GM18517 (cell line): Measurements from ENCODE around the gene ZBED5.
"Not testable (repeated sequence)": the region's sequence is repeated elsewhere in the genome, so short reads cannot be mapped to it uniquely, and the experiment has no call there.

ENCODE experiments used
- ATAC-seq: cut with Tn5 transposase; IDR thresholded peaks from one replicate; pipeline ENCODE4 v1.9.1; 2021; ENCODE audit warnings: mild to moderate bottlenecking, moderate library complexity; ENCODE audit not compliant: unreplicated experiment

The ZBED5 gene

DNA sequence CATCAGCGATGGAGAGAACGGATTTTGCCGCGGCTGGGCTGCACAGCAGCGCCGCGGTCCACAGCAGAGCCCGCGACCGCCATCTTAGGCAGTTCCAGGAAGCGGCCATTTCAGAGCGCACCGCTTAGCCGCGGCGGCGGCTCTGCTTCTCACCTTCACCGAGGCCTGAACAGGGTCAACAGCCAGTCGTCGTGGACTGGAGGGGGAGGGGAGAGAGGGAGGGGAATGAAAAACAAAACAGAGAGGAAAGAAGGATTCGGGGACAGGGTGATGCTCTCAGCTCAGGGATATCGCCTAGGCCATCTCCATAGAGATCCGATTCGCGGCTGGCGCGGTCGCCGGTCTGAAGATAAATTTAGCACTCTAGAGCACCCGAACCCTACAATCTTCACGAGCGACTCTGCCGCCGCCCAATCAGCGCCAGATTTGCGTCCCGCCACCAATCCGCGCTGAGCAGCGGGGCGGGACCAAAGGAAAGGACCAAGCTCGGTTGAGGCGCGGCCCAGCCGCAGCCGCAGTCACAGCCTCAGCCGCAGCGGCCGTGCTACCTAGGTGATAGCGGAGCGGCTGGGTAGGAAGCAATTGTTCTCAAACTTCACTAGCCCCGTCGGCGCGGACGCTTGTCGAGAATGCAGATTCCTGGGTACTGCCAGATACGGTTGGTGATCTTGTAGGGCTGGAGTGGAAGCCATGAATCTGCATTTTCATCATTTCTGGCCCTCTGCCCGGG, at the start of gene ZBED5:
TSS of gene ZBED5 (minus strand) at position 345 of the 730 bp plus-strand sequence. CDS start 3,108 bp downstream, outside the sequence.
- peak; percentile 95 for ATAC-seq

DNA sequence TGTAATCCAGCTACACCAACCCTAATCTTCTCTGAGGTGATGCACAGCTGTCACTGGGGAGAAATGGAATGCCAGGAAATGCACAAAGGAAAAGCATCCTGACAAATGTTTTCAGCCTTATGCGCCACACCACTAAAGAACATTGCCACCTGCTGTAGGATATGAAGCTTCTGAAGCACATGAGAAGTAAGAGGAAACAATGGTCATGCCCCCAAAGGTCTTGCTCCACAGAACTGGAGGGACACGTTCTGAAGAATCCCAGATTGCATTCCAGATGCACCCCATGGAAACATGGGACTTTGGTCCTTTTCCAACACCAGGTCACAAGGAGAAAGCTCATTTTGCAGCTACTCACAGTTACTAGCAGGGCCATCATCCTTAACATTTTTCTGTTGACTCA, 48.7 kb upstream of the ZBED5 start:
- ATAC-seq: no peak

DNA sequence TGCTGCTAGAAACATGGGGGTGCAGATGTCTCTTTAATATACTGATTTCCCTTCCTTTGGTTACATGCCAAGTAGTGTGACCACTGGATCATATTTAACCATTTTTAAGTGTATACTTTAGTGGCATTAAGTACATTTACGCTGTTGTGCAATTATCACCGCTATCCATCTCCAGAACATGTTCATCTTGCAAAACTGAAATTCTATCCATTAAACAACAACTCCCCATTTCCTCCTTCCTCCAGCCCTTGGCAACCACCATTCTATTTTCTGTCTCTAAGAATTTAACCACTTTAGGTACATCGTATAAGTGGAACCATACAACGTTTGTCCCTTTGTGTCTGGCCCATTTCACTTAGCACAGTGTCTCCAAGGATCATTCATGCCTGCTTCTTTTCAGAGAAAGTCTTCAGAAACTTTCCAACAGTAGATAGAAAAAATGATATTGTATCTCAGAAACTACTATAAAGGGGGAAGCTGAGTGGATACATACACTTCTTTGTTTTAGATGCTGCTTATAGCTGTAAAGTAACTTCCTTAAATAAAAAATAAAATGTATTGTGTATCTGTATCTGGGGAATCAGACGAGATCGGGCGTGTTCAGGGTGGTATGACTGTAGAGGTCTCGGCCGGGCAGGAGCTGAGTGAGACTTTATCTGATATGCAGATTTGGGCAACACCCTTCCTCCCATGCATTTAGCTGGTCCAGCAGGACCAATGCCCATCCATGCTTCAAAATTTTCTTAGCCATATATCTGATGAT, 44.6 kb upstream of the ZBED5 start:
- ATAC-seq: no peak

DNA sequence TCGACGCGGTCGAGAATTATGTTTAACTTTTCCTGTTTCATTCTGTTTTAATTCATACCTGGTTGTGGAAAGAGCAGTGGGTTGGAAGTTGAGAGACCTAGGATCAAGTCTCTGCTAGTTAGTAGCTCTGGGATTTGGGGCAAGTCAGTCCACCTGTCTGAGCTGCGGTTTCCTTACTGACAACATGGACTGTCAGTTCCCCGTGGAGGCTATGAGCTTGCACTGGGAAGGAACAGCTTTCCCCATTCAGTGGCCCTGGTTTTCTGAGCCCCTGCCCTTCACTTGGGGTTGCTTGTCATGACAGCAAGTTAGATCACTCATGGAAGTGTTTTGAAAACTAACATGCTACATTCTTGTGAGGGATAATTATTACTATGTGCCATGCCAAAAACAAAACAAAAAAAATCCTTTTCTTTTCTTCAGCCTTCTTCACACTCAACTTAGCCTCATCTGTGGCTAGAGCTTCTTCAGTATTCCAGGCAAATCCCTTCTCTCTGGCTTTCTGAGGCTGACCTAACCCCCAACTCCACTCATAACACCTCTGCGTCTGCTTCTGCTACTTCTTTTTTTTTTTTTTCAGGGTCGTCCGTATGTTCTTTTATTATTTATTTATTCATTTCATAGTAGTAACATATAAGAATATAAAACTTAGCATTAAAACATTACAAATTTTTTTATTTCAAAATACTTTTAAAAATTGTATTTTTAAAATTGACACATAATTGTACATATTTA, 43.0 kb upstream of the ZBED5 start:
- no peak for ATAC-seq

DNA sequence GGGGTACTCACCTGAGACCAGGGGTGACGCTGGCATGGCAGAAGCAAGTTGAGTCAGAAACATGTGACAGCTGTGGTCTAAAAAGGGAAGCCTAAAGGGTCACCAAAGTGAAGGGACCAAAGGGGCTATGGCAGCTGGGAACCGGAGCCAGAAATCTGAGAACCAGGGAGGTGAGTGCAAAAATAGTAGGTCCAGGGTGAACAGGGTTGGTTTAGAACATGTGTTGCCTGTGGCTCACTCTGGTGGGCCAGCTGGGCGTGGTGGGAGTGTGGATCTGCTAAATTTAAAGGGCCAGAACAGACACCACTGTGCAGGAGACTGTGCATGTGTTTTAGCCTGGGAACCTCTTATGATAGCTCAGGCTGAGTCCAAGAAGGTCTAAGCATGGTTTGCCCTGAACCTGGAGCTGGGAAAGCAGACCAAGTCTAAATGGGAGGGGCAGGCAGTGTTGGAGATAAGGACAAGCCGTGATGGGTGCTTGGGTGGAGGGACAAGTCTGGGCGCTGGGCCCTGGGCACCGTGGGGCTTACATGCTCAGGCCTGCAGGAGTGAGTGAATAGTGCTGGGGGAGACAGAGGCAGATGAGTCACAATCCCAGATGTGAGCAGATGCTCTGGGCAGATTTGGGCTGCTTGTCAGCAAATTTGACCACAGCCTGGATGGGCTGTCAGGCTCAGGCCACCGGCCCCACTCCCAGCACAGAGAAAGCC, 41.4 kb upstream of the ZBED5 start:
- ATAC-seq: no peak

DNA sequence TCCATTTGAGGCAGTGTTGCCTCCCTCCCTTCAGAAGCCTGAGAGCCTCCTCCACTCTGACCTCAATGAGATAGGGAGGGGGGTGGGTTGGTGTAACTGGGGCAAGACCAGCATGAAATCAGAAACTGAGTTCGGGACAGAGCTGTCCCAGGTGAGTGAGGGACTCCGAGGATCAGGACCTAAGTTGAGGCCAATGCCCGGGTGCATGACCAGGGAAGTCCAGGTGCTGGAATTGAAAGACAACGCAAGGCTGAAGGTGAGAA, 40.8 kb upstream of the ZBED5 start:
- ATAC-seq: no peak

DNA sequence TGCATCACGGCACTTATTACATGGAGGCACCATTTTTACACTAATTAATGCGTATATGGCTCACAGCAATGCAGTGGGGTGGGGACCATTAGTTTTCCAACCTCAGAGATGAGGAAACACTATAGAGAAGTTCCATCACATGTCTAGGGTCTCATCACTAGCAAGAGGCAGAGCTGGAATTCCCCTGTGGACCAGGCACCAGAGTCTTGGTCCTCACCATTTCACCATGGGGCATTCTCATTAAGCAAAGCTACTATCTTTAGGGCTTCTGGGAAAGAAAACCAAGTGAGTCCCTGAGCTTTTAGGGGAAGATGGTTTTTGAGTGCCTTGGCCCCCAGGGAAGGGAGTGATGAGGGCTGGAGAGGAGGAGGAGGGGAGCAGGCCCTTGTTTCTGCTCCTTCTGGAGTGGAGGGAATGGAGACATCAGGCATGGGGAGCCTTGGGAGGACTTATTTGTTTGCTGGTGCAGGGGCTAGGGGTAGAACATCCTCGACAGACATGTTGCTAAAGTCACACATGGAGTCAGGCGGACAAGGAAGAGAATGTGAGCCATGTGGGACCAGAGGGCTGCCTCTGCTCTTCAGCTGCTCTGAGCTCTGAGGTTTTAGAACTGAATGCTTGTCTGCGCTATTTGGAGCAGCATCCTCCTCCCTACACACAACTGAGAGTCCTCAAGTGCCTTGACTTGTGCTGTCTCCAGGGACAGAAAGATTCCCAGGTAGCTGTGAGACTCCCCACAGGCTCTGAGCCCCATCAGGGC, 40.3 kb upstream of the ZBED5 start:
- ATAC-seq: no peak

DNA sequence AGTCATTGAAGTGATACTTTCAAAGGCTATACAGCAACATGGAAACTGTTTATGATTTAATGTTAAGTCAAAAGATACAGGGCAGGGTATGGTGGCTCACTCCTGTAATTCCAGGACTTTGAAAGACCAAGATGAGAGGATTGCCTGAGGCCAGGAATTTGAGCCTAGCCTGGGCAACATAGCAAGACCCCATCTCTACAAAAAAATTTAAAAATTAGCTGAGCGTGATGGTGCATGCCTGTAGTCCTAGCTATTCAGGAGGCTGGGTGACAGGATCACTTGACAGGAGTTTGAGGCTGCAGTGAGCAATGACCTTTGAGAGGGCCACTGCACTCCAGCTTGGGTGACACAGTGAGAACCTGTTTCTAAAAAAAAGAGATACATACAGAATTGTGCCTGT, 39.3 kb upstream of the ZBED5 start:
- ATAC-seq: no peak

DNA sequence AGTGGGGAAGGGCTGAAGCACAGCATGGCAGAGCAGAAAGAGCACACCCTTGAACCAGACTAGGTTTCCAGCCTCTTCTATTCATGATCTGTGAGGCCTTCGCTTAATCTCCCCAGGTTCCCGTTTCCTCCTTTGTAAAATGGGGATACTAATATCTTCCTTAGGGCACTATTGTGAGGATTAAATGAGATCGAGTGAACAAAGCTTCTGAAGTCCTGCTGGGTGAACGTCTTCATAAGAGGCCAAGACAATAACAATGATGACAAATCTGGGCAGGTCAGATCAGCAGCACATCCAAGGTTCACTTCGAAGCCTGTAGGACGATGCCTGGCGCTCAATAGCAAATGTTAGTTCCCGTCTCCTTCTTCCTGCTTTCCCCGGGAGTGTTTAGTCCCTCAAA, 38.6 kb upstream of the ZBED5 start:
- no peak for ATAC-seq

DNA sequence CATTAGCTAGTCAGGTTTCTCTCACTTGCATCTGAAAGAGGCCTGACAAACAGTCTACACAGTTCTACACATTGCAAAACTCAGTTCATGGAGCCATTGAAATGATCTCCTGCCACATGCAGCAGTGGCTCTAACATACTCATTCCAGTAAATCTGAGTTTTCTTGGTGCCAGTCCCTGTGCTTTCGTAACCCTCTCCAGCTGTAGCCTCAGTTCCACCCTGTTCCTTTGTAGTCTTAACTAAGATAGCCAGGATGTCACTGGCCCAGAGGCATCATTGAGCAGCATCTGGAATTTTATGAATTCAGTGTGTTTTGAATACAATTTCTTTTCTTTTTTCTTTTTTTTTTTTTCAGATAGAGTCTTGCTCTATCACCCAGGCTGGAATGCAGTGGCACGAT, 37.4 kb upstream of the ZBED5 start:
- ATAC-seq: no peak

DNA sequence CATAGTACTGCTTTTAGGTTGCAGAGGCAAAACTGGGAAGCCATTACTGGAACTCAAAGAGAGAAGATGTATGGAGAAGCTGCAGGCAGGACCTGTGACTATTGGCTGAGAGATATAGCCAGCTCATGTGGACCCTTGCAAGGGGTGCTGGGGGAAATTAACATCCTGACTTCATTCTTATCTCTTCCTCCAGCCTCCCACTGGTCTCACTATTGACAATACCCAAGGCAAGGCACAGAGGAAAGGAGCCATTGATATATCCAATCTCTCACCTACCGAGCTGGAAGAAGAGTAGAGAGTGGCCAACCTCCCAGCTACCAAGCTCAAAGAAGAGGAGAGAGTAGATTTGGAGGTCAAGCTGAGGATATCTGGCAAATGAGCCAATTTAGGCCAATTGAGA, 36.8 kb upstream of the ZBED5 start:
- ATAC-seq: no peak

DNA sequence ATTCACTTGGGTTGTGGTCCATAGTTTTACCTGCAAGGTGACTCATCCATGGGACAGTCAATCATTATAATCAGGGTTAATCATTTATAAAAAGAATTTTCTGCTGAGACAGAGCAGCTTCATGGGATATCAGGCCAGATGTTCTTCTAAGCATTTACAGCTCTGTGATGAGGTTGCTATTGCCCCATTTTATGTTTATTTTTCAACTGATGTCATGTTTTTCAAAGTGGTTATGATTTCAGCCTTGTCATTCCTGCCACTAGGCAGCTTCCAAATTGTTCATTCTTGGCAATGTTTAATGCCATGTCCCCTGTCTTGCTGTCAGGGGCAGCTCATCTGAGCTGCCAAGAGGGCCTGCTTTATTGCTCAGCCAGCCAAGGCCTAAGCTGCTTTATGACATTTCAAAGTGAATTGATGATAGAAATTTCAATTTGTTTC, 35.9 kb upstream of the ZBED5 start:
- ATAC-seq: no peak

DNA sequence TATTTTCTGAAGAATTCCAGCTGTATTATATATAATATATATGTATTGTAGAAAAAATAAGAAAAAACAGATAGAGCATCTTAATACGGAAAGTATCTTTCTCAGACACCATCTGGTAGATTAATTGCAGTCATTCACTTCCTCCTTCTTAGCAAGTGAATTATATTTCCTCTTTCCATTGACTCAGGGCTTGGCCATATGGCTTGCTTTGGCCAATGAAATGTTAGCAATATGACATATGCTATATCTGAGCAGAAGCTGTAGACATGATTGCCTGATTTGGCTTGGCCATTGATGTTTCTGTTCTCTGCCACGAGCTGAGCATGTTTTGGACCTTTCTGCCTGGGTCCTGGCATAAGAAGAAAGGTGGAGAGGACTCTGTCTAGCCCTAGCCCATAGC, 34.4 kb upstream of the ZBED5 start:
- ATAC-seq: no peak

DNA sequence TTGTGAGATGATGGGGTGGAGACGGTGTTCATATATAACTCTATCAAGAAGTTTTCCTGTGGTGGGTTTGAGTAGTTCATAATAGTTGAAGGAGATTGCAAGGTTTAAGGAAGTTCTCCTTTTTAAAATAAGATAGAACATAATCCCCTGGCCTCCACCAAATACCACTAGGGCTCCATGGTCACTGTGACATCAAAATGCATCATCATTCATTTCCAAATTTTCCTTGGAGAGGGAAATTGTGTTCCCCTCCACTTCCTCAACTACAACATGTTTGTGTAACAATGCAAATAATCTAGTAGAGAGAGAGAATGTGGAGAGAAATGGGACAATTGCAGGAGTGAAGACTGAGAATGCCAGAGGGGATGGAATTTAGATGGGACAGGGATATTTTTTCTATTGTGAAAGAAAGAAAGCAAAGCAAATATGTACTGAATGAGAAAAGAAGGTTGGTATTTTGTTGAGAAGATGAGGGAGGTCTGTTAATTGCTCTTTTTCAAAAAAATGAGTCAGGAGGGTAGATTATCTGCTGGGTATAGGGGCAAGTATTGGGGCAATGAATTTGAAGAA, 33.4 kb upstream of the ZBED5 start:
- ATAC-seq: no peak

DNA sequence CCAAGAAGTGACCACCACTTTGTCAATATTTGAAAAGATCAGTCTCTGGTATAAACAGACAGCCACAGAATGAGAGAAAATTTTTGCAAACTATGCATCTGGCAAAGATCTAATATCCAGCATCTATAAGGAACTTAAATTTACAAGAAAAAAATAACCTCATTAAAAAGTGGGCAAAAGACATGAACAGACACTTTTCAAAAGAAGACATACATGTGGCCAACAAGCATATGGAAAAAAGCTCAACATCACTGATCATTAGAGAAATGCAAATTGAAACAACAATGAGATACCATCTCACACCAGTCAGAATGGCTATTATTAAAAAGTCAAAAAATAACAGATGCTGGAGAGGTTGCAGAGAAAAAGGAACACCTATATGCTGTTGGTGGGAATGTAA, 32.2 kb upstream of the ZBED5 start:
- ATAC-seq: not testable (repeated sequence)

DNA sequence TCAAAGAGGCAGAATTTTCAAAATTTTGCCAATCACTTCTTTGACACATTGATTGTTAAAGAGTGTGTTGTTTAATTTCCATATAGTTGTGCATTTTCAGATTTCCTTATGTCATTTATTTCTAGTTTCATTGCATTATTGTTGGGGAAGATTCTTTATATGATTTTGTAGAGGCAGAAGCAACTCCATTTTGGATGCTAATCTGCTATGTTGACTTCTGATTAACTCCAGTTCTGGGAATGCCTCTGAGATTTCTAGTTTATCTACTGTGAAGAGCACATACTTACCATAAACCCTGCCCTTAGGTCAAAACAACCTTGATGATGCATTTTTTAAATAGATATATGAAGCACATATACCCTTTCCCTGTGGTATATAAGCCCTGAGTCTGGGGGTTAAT, 29.5 kb upstream of the ZBED5 start:
- no peak for ATAC-seq

DNA sequence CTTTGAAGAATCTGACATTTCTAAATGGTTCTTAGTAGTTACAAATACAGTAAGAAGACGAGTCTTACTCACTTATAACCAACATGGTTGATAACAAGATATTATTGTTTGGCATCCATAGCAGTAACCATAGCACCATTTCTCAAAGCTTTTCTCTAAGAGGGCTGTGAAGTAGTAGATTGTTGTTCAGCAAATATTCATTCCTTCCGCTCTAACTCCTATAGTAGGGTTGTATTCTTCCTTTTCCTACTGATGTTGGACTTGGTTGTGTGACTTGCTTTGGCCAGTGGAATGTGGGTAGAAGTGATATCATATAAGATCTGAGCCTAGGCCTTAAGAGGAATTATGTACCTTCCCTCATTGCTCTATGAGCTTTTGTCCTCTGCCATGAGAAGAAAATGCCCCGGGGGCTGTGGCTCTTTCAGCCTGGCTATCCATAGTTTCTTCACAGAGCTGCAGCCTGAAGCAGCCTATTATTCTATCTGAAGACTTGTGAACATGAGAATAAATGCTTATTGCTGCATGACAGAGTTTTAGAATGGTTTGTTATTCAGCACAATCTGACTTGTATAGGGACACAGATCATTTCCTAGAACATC, 28.9 kb upstream of the ZBED5 start:
- no peak for ATAC-seq

DNA sequence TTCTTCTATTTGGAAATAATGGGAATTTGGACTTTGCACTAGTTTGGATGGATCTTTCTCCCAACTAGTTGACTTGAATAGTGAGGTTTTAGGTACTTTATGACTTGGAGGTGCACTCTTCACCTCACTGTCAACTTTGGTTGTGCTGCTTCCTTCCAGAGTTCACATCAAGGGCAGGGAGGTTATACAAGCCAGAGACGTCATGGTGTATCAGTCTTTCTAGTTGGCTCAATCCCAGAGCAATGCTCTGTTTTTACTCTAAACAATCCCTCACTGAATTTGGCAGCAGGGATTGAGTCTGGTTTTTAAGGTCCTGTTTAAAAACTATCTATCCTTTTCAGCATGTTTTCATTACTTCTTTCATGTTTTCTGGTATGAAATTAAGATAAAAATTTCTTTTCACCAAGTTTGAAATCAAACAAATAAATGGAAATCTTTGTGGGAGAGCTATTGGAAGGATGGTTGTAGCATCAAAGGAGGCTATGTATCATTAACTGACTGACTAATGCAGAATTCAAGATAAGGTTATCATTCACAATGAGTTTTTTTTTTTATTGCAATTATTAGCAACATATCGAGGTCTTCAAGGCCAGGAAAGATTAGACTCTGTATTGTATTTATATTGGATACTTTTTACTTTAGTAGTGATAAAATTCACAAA, 28.0 kb upstream of the ZBED5 start:
- no peak for ATAC-seq

DNA sequence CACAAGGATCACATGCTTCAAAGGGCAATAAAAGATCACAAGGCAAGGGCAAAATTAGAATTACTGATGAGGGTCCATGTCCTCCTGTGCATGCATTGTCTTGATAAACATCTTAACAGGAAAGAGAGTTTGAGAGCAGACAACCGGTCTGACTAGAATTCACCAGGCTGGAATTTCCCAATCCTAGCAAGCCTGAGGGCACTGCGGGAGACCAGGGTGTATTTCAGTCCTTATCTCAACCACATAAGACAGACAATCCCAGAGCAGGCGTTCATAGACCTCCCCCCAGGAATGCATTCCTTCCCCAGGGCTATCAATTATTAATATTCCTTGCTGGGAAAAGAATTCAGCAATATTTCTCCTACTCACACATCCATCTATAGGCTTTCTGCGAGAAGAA, 26.4 kb upstream of the ZBED5 start:
- not testable (repeated sequence) for ATAC-seq
